ENCODE measurements around the gene SCN5A.
"Not testable (repeated sequence)": the region's sequence is repeated elsewhere in the genome, so short reads cannot be mapped to it uniquely, and the experiment has no call there.

Gene SCN5A

GRCh38 chr3:38580450-38581382 is 68.8 kb downstream of the SCN5A start:
- in situ Hi-C loops (cut with MboI; ENCODE audit: low sequenced_read_pairs): no loop called here

GRCh38 chr3:38579551-38580449 is 69.7 kb downstream of the SCN5A start:
- in situ Hi-C loops (cut with MboI; ENCODE audit: low sequenced_read_pairs): no loop called here

- in situ Hi-C loops (cut with MboI; ENCODE audit: low sequenced_read_pairs): no loop called here
Observed at GRCh38 chr3:38579141-38579540, 70.3 kb downstream of the SCN5A start.

GRCh38 chr3:38578551-38578950 is 70.9 kb downstream of the SCN5A start:
- in situ Hi-C loops (cut with MboI; ENCODE audit: low sequenced_read_pairs): no loop called here

- in situ Hi-C loops (cut with MboI; ENCODE audit: low sequenced_read_pairs): no loop called here
Observed at GRCh38 chr3:38578081-38578475, 71.4 kb downstream of the SCN5A start.

GRCh38 chr3:38577371-38578080 is 72.0 kb downstream of the SCN5A start:
- in situ Hi-C loops (cut with MboI; ENCODE audit: low sequenced_read_pairs): no loop called here

- in situ Hi-C loops (cut with MboI; ENCODE audit: low sequenced_read_pairs): no loop called here
Observed at GRCh38 chr3:38576526-38577370, 72.7 kb downstream of the SCN5A start.

GRCh38 chr3:38576131-38576525 is 73.4 kb downstream of the SCN5A start:
- in situ Hi-C loops (cut with MboI; ENCODE audit: low sequenced_read_pairs): no loop called here

- in situ Hi-C loops (cut with MboI; ENCODE audit: low sequenced_read_pairs): no loop called here
Observed at GRCh38 chr3:38575279-38575843, 74.1 kb downstream of the SCN5A start.

- in situ Hi-C loops (cut with MboI; ENCODE audit: low sequenced_read_pairs): no loop called here
Observed at GRCh38 chr3:38574411-38575278, 74.8 kb downstream of the SCN5A start.

- in situ Hi-C loops (cut with MboI; ENCODE audit: low sequenced_read_pairs): no loop called here
Observed at GRCh38 chr3:38573556-38573955, 75.9 kb downstream of the SCN5A start.

GRCh38 chr3:38573111-38573510 is 76.4 kb downstream of the SCN5A start:
- in situ Hi-C loops (cut with MboI; ENCODE audit: low sequenced_read_pairs): no loop called here

- in situ Hi-C loops (cut with MboI; ENCODE audit: low sequenced_read_pairs): no loop called here
Observed at GRCh38 chr3:38567498-38567897, 82.0 kb downstream of the SCN5A start.

- in situ Hi-C loops (cut with MboI; ENCODE audit: low sequenced_read_pairs): not testable (repeated sequence)
Observed at GRCh38 chr3:38566794-38567193, 82.7 kb downstream of the SCN5A start.

GRCh38 chr3:38566215-38566528 is 83.3 kb downstream of the SCN5A start:
- in situ Hi-C loops (cut with MboI; ENCODE audit: low sequenced_read_pairs): no loop called here

GRCh38 chr3:38565339-38566214 is 83.9 kb downstream of the SCN5A start:
- in situ Hi-C loops (cut with MboI; ENCODE audit: low sequenced_read_pairs): no loop called here

GRCh38 chr3:38564631-38565338 is 84.7 kb downstream of the SCN5A start:
- in situ Hi-C loops (cut with MboI; ENCODE audit: low sequenced_read_pairs): no loop called here

Measured in HL-60/S4 treated with phorbol 12-myristate 13-acetate at 8.2 ng/mL for 4 days and 3 days (cell line).